ENCODE results near the gene FAM76A. TPM values are rescaled to one million over a fixed set of nuclear protein-coding genes. Genes with fewer than 3 reads are reported as not detected.

Gene FAM76A
- total RNA-seq, 1 donor from 2014 or later, result 9.1 TPM

DNA sequence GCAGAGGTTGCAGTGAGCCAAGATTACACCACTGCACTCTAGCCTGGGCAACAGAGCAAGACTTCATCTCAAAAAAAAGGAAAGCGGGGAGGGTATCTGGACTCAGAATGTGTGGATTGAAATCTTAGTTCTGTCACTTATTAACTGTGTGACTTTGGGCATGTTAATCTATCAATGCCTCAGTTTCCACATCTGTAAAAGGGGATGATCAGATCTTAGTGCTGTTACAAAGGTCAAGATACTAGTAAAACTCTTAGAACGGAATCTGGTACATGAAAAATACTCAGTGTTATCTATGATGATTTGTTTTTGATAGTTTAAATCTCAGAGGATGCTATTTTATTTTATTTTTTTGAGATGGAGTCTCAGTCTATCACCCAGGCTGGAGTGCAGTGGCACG is 10.5 kb downstream of the FAM76A start:
- DNase-seq, result no peak
- TF ChIP-seq CTCF (IDR thresholded peaks at IDR 0.05; ENCODE audit: partially characterized antibody, unreplicated experiment), result no peak
- Mint-ChIP-seq H3K4me1 (ENCODE audit: low read depth, unreplicated experiment) (no peaks in the 10 kb centered on the region), H3K27me3 (ENCODE audit: unreplicated experiment) (no peaks in the 10 kb centered on the region), H3K4me3 (ENCODE audit: unreplicated experiment) (no peak overlapping the region), H3K27ac (ENCODE audit: unreplicated experiment) (no peak overlapping the region), H3K9me3 (ENCODE audit: unreplicated experiment) (no peaks in the 10 kb centered on the region), H3K36me3 (ENCODE audit: unreplicated experiment) (peaks cover 5% of the 10 kb centered on the region)

DNA sequence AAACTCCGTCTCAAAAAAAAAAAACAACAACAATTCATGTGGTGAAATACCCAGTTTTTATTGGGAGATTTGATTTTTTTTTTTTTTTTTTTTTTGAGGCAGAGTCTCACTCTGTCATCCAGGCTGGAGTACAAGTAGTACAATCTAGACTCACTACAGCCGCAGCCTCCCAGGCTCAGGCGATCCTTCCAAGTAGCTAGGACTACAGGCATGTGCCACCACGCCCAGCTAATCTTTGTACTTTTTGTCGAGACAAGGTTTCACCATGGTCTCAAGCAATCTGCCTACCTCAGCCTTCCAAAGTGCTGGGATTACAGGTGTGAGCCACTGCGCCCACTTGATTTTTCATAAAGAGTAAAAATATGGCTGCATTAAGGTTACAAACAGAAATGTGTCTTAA is 15.4 kb downstream of the FAM76A start:
- no peaks in the 10 kb centered on the region for H3K27me3 Mint-ChIP-seq (ENCODE audit: unreplicated experiment)
- no peak for TF ChIP-seq CTCF (IDR thresholded peaks at IDR 0.05; ENCODE audit: partially characterized antibody, unreplicated experiment)
- H3K4me3 Mint-ChIP-seq (ENCODE audit: unreplicated experiment), result no peak overlapping the region
- H3K36me3 Mint-ChIP-seq (ENCODE audit: unreplicated experiment), result no peaks in the 10 kb centered on the region
- DNase-seq, result no peak
- no peaks in the 10 kb centered on the region for H3K4me1 Mint-ChIP-seq (ENCODE audit: low read depth, unreplicated experiment)
- H3K9me3 Mint-ChIP-seq (ENCODE audit: unreplicated experiment), result peaks cover 3% of the 10 kb centered on the region
- no peak overlapping the region for H3K27ac Mint-ChIP-seq (ENCODE audit: unreplicated experiment)

DNA sequence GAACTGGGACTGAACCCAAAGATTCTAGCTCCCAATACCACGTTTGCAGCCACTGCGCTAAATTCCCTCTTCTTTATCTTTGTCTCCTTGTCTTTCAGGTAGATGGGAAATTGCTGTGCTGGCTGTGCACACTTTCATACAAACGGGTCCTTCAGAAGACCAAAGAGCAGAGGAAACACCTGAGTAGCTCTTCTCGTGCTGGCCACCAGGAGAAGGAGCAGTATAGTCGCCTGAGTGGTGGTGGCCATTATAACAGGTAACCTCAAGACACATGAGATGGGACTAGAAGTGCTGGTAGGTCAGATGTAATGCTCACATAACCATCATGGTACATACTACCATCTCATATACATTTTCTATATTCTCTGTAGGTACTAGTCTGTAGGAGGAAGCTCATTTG is 18.8 kb downstream of the FAM76A start:
- Mint-ChIP-seq H3K4me1 (ENCODE audit: low read depth, unreplicated experiment) (no peaks in the 10 kb centered on the region), H3K4me3 (ENCODE audit: unreplicated experiment) (no peak overlapping the region), H3K36me3 (ENCODE audit: unreplicated experiment) (no peaks in the 10 kb centered on the region), H3K27me3 (ENCODE audit: unreplicated experiment) (no peaks in the 10 kb centered on the region), H3K27ac (ENCODE audit: unreplicated experiment) (no peak overlapping the region), H3K9me3 (ENCODE audit: unreplicated experiment) (peaks cover 3% of the 10 kb centered on the region)
- no peak for TF ChIP-seq CTCF (IDR thresholded peaks at IDR 0.05; ENCODE audit: partially characterized antibody, unreplicated experiment)
- DNase-seq, result no peak

DNA sequence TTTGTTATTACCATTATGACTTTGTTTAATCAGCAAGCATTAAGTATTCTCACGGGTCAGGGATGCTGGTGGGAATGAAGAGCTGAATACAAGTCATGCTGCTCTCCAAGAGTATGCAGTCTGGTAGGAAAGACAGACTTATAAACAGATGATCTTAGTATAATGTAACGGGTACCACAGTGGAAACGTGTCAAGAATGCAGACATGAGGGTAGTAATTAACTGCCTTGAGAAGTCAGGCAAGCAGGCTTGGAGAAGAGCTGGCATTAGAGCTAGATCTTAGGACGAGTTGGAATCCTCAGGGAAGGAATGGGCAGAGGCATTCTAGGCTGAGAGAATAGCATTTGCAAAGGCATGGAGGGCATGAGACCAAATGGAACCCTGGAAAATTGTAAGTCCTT is 19.7 kb downstream of the FAM76A start:
- no peak for TF ChIP-seq CTCF (IDR thresholded peaks at IDR 0.05; ENCODE audit: partially characterized antibody, unreplicated experiment)
- DNase-seq, result no peak
- no peaks in the 10 kb centered on the region for H3K36me3 Mint-ChIP-seq (ENCODE audit: unreplicated experiment)
- no peak overlapping the region for H3K4me3 Mint-ChIP-seq (ENCODE audit: unreplicated experiment)
- H3K27me3 Mint-ChIP-seq (ENCODE audit: unreplicated experiment), result no peaks in the 10 kb centered on the region
- peaks cover 3% of the 10 kb centered on the region for H3K9me3 Mint-ChIP-seq (ENCODE audit: unreplicated experiment)
- H3K4me1 Mint-ChIP-seq (ENCODE audit: low read depth, unreplicated experiment), result no peaks in the 10 kb centered on the region
- H3K27ac Mint-ChIP-seq (ENCODE audit: unreplicated experiment), result no peak overlapping the region

- Mint-ChIP-seq H3K27me3 (ENCODE audit: unreplicated experiment) (peaks cover 2% of the 10 kb centered on the region), H3K27ac (ENCODE audit: unreplicated experiment) (no peak overlapping the region), H3K36me3 (ENCODE audit: unreplicated experiment) (no peaks in the 10 kb centered on the region), H3K4me3 (ENCODE audit: unreplicated experiment) (no peak overlapping the region), H3K9me3 (ENCODE audit: unreplicated experiment) (no peaks in the 10 kb centered on the region), H3K4me1 (ENCODE audit: low read depth, unreplicated experiment) (no peaks in the 10 kb centered on the region)
- TF ChIP-seq CTCF (IDR thresholded peaks at IDR 0.05; ENCODE audit: partially characterized antibody, unreplicated experiment), result no peak
- DNase-seq, result no peak
Measured at GRCh38 chr1:27752360-27752759, 26.6 kb downstream of the FAM76A start.

Measured in glutamatergic neuron (in vitro differentiated cells).